ENCODE results near the gene SMAD4. TPM values are rescaled to one million over a fixed set of nuclear protein-coding genes. Genes with fewer than 3 reads are reported as not detected.

SMAD4 gene
- polyA plus RNA-seq (2011; rRNA removed) (90.0 and 107 TPM in 2 replicates), polyA plus RNA-seq (2017; fragmentation: RNase III; extraction: RNeasy Plus Mini Kit Qiagen cat#74134 plus additional on column Dnase treatment) (44.7 to 52.3 TPM (median 52.1 TPM) in 3 replicates), polyA minus RNA-seq (2011; rRNA and poly(A)+ RNA removed) (57.5 and 65.9 TPM in 2 replicates)
- 25.9 and 28.8 TPM in 2 replicates for polyA plus RNA-seq (2012; cell fraction: cytosol; rRNA removed)
- 24.5 and 28.4 TPM in 2 replicates for polyA plus RNA-seq (2012; cell fraction: nucleus; rRNA removed)

GRCh38 chr18:51029694-51030536, at the start of gene SMAD4:
TSS of gene SMAD4 (plus strand) at chr18:51030213. CDS start at chr18:51047047, 16,834 bp downstream.
- DNase-seq (ENCODE audit: low read depth in 1 of 2, low spot score in 1 of 2) (peak; percentile 77 to 94), FAIRE-seq (no peak), ATAC-seq (peak; percentile 92 to 95)
- CTCF ChIA-PET, result interaction anchor here (0.6 to 1.7 kb wide), 3 partner anchors 62 to 211 kb away, joined by 3 to 4 read pairs (median 3); no protein-coding TSS in a partner anchor
- Histone ChIP-seq H3K4me1 (peaks cover 13% of the 10 kb centered on the region; the same call in 1 of the 3 replicates), H3K4me3 (peak within 1 kb of the TSS; percentile 96), H3K27ac (peak within 1 kb of the TSS; percentile 99), H3K9me3 (no peaks in the 10 kb centered on the region), H3K4me2 (peak within 1 kb of the TSS; percentile 81)
- POLR2A ChIA-PET, result interaction anchor here (0.7 to 2.6 kb wide), 13 partner anchors 9 to 183 kb away, joined by 3 to 17 read pairs (median 6); partner anchors contain the start of genes ELAC1, ME2 and MEX3C
- WGBS (ENCODE audit: missing lambda C conversion rate), result under 1% methylated on average over 24 of the region's 79 CpGs
- TF ChIP-seq PHF8 (IDR thresholded peaks at IDR 0.05; ENCODE audit: borderline replicate concordance, low read depth) (peak; percentile 87; the same call in 1 of the 2 replicates), FOXS1 (CRISPR knock-in tag; IDR thresholded peaks at IDR 0.05) (no peak), POLR2A (IDR thresholded peaks at IDR 0.05; ENCODE audit: low read length) (peak; percentile 69), NR3C1 (IDR thresholded peaks at IDR 0.05) (no peak), RCOR1 (IDR thresholded peaks at IDR 0.05; ENCODE audit: low read depth, low read length) (no peak), CTCF (IDR thresholded peaks at IDR 0.05) (no peak), TP53 (CRISPR knock-in tag; IDR thresholded peaks at IDR 0.05) (no peak), MAFK (IDR thresholded peaks at IDR 0.05; ENCODE audit: partially characterized antibody) (no peak), BHLHE40 (IDR thresholded peaks at IDR 0.05; ENCODE audit: low read depth, low read length) (no peak), ZSCAN20 (CRISPR knock-in tag; IDR thresholded peaks at IDR 0.05) (no peak), E2F6 (IDR thresholded peaks at IDR 0.05; ENCODE audit: borderline replicate concordance, low read depth) (peak; percentile 60), JUN (IDR thresholded peaks at IDR 0.05) (peak; percentile 54 to 88; a peak in 4 of 5 replicates), ELK1 (IDR thresholded peaks at IDR 0.05; ENCODE audit: low read depth, low read length) (no peak), HOXB5 (CRISPR knock-in tag; IDR thresholded peaks at IDR 0.05) (no peak), EP300 (IDR thresholded peaks at IDR 0.05) (no peak), CHD2 (IDR thresholded peaks at IDR 0.05; ENCODE audit: low read length, partially characterized antibody) (no peak), KDM5A (IDR thresholded peaks at IDR 0.05) (no peak), FOSB (CRISPR knock-in tag; IDR thresholded peaks at IDR 0.05) (no peak), EHF (CRISPR knock-in tag; IDR thresholded peaks at IDR 0.05) (no peak), SMC3 (IDR thresholded peaks at IDR 0.05) (no peak), PBX3 (IDR thresholded peaks at IDR 0.05) (no peak), NFE2L2 (conservative IDR thresholded peaks at IDR 0.05; ENCODE audit: low read length) (no peak), HOXB13 (CRISPR knock-in tag; IDR thresholded peaks at IDR 0.05; ENCODE audit: low read depth) (no peak), RARB (CRISPR knock-in tag; IDR thresholded peaks at IDR 0.05) (no peak), CEBPB (IDR thresholded peaks at IDR 0.05) (no peak), RFX5 (IDR thresholded peaks at IDR 0.05) (no peak), HES2 (IDR thresholded peaks at IDR 0.05) (no peak)
- TF ChIP-seq, protein P1, sequence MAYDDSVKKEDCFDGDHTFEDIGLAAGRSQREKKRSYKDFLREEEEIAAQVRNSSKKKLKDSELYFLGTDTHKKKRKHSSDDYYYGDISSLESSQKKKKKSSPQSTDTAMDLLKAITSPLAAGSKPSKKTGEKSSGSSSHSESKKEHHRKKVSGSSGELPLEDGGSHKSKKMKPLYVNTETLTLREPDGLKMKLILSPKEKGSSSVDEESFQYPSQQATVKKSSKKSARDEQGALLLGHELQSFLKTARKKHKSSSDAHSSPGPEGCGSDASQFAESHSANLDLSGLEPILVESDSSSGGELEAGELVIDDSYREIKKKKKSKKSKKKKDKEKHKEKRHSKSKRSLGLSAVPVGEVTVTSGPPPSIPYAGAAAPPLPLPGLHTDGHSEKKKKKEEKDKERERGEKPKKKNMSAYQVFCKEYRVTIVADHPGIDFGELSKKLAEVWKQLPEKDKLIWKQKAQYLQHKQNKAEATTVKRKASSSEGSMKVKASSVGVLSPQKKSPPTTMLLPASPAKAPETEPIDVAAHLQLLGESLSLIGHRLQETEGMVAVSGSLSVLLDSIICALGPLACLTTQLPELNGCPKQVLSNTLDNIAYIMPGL (CRISPR knock-in tag; IDR thresholded peaks at IDR 0.05; ENCODE audit: borderline replicate concordance), result no peak
- TF ChIP-seq, protein P2, sequence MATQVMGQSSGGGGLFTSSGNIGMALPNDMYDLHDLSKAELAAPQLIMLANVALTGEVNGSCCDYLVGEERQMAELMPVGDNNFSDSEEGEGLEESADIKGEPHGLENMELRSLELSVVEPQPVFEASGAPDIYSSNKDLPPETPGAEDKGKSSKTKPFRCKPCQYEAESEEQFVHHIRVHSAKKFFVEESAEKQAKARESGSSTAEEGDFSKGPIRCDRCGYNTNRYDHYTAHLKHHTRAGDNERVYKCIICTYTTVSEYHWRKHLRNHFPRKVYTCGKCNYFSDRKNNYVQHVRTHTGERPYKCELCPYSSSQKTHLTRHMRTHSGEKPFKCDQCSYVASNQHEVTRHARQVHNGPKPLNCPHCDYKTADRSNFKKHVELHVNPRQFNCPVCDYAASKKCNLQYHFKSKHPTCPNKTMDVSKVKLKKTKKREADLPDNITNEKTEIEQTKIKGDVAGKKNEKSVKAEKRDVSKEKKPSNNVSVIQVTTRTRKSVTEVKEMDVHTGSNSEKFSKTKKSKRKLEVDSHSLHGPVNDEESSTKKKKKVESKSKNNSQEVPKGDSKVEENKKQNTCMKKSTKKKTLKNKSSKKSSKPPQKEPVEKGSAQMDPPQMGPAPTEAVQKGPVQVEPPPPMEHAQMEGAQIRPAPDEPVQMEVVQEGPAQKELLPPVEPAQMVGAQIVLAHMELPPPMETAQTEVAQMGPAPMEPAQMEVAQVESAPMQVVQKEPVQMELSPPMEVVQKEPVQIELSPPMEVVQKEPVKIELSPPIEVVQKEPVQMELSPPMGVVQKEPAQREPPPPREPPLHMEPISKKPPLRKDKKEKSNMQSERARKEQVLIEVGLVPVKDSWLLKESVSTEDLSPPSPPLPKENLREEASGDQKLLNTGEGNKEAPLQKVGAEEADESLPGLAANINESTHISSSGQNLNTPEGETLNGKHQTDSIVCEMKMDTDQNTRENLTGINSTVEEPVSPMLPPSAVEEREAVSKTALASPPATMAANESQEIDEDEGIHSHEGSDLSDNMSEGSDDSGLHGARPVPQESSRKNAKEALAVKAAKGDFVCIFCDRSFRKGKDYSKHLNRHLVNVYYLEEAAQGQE (IDR thresholded peaks at IDR 0.05), result no peak
